ENCODE measurements around the gene FAT1.

FAT1 gene

GRCh38 chr4:186712690-186713089 is 11.0 kb downstream of the FAT1 start:
- no peak overlapping the region for H3K4me3 ChIP-seq (replicated peaks; ENCODE audit: low read depth, low read length)
- TF ChIP-seq, protein P1, sequence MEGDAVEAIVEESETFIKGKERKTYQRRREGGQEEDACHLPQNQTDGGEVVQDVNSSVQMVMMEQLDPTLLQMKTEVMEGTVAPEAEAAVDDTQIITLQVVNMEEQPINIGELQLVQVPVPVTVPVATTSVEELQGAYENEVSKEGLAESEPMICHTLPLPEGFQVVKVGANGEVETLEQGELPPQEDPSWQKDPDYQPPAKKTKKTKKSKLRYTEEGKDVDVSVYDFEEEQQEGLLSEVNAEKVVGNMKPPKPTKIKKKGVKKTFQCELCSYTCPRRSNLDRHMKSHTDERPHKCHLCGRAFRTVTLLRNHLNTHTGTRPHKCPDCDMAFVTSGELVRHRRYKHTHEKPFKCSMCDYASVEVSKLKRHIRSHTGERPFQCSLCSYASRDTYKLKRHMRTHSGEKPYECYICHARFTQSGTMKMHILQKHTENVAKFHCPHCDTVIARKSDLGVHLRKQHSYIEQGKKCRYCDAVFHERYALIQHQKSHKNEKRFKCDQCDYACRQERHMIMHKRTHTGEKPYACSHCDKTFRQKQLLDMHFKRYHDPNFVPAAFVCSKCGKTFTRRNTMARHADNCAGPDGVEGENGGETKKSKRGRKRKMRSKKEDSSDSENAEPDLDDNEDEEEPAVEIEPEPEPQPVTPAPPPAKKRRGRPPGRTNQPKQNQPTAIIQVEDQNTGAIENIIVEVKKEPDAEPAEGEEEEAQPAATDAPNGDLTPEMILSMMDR (IDR thresholded peaks at IDR 0.05; ENCODE audit: low read length, missing control alignments): no peak
- no peak for DNase-seq (ENCODE audit: low read depth)

GRCh38 chr4:186710521-186711119 is 13.0 kb downstream of the FAT1 start:
- TF ChIP-seq, protein P1 (IDR thresholded peaks at IDR 0.05; ENCODE audit: low read length, missing control alignments): no peak
- no peak overlapping the region for H3K4me3 ChIP-seq (replicated peaks; ENCODE audit: low read depth, low read length)

GRCh38 chr4:186709517-186709916 is 14.1 kb downstream of the FAT1 start:
- TF ChIP-seq, protein P1 (IDR thresholded peaks at IDR 0.05; ENCODE audit: low read length, missing control alignments): no peak
- no peak overlapping the region for H3K4me3 ChIP-seq (replicated peaks; ENCODE audit: low read depth, low read length)
- no peak for DNase-seq (ENCODE audit: low read depth)

More at GRCh38 chr4:186710521-186711119, 13.0 kb downstream of the FAT1 start:
- no peak for DNase-seq (ENCODE audit: low read depth)

DNA sequence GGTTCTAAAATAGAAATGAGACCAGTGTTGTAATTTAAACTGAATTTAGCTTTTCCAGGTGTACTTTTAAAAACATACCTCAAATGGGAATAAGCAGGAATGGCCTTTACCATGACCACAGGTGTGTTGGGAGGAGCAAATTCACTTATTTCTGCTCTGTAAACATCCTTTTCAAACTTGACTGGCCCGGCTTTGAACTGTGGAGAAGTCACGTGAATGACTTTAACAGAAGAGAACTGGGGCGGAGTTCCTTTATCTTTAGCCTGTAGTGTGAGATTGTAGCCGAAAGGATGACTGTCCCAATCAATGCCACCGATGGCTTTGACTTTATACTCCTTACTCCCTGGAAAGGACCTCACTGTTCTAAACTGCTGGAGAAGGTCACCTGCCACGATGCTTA is 15.1 kb downstream of the FAT1 start:
- TF ChIP-seq, protein P1 (IDR thresholded peaks at IDR 0.05; ENCODE audit: low read length, missing control alignments): no peak
- H3K4me3 ChIP-seq (replicated peaks; ENCODE audit: low read depth, low read length): no peak overlapping the region
- no peak for DNase-seq (ENCODE audit: low read depth)

GRCh38 chr4:186707996-186708395 is 15.7 kb downstream of the FAT1 start:
- no peak overlapping the region for H3K4me3 ChIP-seq (replicated peaks; ENCODE audit: low read depth, low read length)
- TF ChIP-seq, protein P1 (IDR thresholded peaks at IDR 0.05; ENCODE audit: low read length, missing control alignments): no peak
- DNase-seq (ENCODE audit: low read depth): no peak

DNA sequence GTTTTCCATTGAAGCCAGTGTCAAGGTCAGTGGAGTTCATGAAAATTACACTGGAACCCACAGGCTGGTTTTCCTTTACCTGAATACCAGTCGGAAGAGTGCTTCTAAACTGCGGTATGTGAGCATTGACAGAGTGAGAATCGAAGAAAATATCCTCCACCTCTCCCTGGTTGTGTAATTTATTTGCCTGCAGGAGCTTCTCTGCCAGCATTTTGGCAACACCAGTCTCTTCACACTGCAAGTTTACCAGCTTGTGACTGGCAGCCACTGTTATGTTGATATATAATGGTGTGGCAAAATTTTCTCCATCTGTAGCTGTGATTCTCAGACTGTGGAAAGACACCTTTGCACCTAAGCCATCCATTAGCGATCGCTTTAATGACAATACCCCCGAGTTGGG is 16.1 kb downstream of the FAT1 start:
- no peak overlapping the region for H3K4me3 ChIP-seq (replicated peaks; ENCODE audit: low read depth, low read length)
- TF ChIP-seq, protein P1 (IDR thresholded peaks at IDR 0.05; ENCODE audit: low read length, missing control alignments): no peak
- no peak for DNase-seq (ENCODE audit: low read depth)

DNA sequence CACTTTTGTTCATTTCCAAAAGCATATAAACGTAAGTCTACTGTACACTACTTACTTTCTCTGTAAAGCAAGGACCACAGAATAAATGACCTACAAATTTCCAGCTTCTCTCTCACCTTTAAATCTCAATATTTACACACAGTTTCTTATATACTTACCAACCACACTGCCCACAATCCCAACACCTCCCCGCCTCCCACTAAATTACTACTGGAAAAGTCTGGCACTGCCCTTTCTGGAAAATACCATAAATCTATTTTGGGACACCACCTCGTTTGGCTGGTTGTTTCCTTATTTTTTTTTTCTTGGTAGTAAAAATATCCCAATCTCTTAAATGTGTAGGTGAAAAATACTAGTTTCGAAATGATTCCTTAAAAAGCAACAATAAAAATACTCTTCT is 19.6 kb downstream of the FAT1 start:
- H3K4me3 ChIP-seq (replicated peaks; ENCODE audit: low read depth, low read length): no peak overlapping the region
- no peak for DNase-seq (ENCODE audit: low read depth)
- TF ChIP-seq, protein P1 (IDR thresholded peaks at IDR 0.05; ENCODE audit: low read length, missing control alignments): no peak

Data from fibroblast of pulmonary artery (primary cell).